Thymus (tissue), 11 donors: ENCODE data around the gene POLG2. TPM values are rescaled to one million over a fixed set of nuclear protein-coding genes. Genes with fewer than 3 reads are reported as not detected.

Experiments
- DNase-seq, 9 donors: peaks; one replicate each; pipeline ENCODE4 v3.0.0-alpha.2; 2013; ENCODE audit warnings: low spot score in 9 of 9, low read depth in 6 of 9, missing footprints in 1 of 9
- H3K27ac ChIP-seq, 2 donors: one replicate each; pipeline ENCODE4 v1.5.1; 2013; ENCODE audit warnings: control low read depth in 1 of 2, low read depth in 1 of 2, low read length in 1 of 2, mild to moderate bottlenecking in 1 of 2, moderate library complexity in 1 of 2
- H3K27me3 ChIP-seq, 2 donors: one replicate each; pipeline ENCODE4 v1.5.1; 2013; ENCODE audit warnings: low read length in 1 of 2; ENCODE audit not compliant: control insufficient read depth in 2 of 2, insufficient read depth in 1 of 2
- H3K36me3 ChIP-seq, 2 donors: one replicate each; pipeline ENCODE4 v1.5.1; 2013; ENCODE audit warnings: low read length in 1 of 2, mild to moderate bottlenecking in 1 of 2, moderate library complexity in 1 of 2; ENCODE audit not compliant: control insufficient read depth in 2 of 2, insufficient read depth in 2 of 2
- H3K4me1 ChIP-seq, 2 donors: one replicate each; pipeline ENCODE4 v1.5.1; 2013; ENCODE audit warnings: low read length in 2 of 2; ENCODE audit not compliant: control insufficient read depth in 2 of 2, insufficient read depth in 2 of 2
- H3K4me3 ChIP-seq, 2 donors: one replicate each; pipeline ENCODE4 v1.5.1; 2013; ENCODE audit warnings: low read length in 2 of 2, control low read depth in 1 of 2, mild to moderate bottlenecking in 1 of 2
- H3K9me3 ChIP-seq, 2 donors: one replicate each; pipeline ENCODE4 v1.5.1; 2013; ENCODE audit warnings: low read length in 1 of 2, mild to moderate bottlenecking in 1 of 2; ENCODE audit not compliant: control insufficient read depth in 2 of 2, insufficient read depth in 1 of 2
- WGBS: extraction: QIAGEN DNeasy Blood & Tissue Kit; methylation state at CpG from one replicate; pipeline ENCODE4 v1.1.7; 2013; 5-methylcytosine and 5-hydroxymethylcytosine counted together
- polyA plus RNA-seq: library from polyadenylated mRNA; stranded (reverse); fragments of 200-250 nt; gene quantifications from one replicate; pipeline ENCODE4 v1.2.3, GENCODE V29; 2013
- total RNA-seq: library from RNA; stranded (reverse); fragments of 120-200 nt; gene quantifications from one replicate; pipeline ENCODE4 v1.2.4, GENCODE V29; 2013
- donor health status: healthy.

Gene POLG2
- total and polyA plus RNA-seq, 2 donors, result 13.2 to 24.4 TPM

GRCh38 chr17:64533784-64534183, 36.9 kb upstream of the POLG2 start:
- no peak overlapping the region for H3K27ac ChIP-seq
- no peaks in the 10 kb centered on the region for H3K4me1 ChIP-seq
- no peak for DNase-seq
- peaks cover 75 to 98% of the 10 kb centered on the region in 2 donors for H3K36me3 ChIP-seq
- no peaks in the 10 kb centered on the region for H3K27me3 ChIP-seq
- no peaks in the 10 kb centered on the region for H3K9me3 ChIP-seq
- over 99% methylated on average over 2 of the region's 2 CpGs for WGBS
- H3K4me3 ChIP-seq, result no peak overlapping the region

GRCh38 chr17:64532409-64532808, 35.6 kb upstream of the POLG2 start:
- H3K4me3 ChIP-seq, result no peak overlapping the region
- DNase-seq, result no peak
- H3K4me1 ChIP-seq, result no peaks in the 10 kb centered on the region
- no peaks in the 10 kb centered on the region for H3K27me3 ChIP-seq
- H3K9me3 ChIP-seq, result no peaks in the 10 kb centered on the region
- H3K27ac ChIP-seq, result no peak overlapping the region
- H3K36me3 ChIP-seq, result peaks cover 73 to 99% of the 10 kb centered on the region in 2 donors
- 97% methylated on average over 5 of the region's 5 CpGs for WGBS

GRCh38 chr17:64531955-64532371, 35.1 kb upstream of the POLG2 start:
- DNase-seq, result no peak
- H3K27me3 ChIP-seq, result no peaks in the 10 kb centered on the region
- no peak overlapping the region for H3K27ac ChIP-seq
- WGBS, result 98% methylated on average over 5 of the region's 5 CpGs
- no peak overlapping the region for H3K4me3 ChIP-seq
- no peaks in the 10 kb centered on the region for H3K4me1 ChIP-seq
- no peaks in the 10 kb centered on the region for H3K9me3 ChIP-seq
- peaks cover 74 to 99% of the 10 kb centered on the region in 2 donors for H3K36me3 ChIP-seq

GRCh38 chr17:64529221-64529620, 32.4 kb upstream of the POLG2 start:
- 99% methylated on average over 5 of the region's 5 CpGs for WGBS
- no peak for DNase-seq
- H3K4me3 ChIP-seq, result no peak overlapping the region

GRCh38 chr17:64527914-64528313, 31.1 kb upstream of the POLG2 start:
- Histone ChIP-seq H3K4me1 (no peaks in the 10 kb centered on the region), H3K4me3 (no peak overlapping the region)
- 98% methylated on average over 2 of the region's 2 CpGs for WGBS

More at GRCh38 chr17:64529221-64529620, 32.4 kb upstream of the POLG2 start:
- H3K4me1 ChIP-seq, result no peaks in the 10 kb centered on the region
- no peaks in the 10 kb centered on the region for H3K27me3 ChIP-seq
- H3K27ac ChIP-seq, result no peak overlapping the region
- H3K36me3 ChIP-seq, result peaks cover 49 to 98% of the 10 kb centered on the region in 2 donors
- H3K9me3 ChIP-seq, result no peaks in the 10 kb centered on the region

GRCh38 chr17:64520359-64520758, 23.5 kb upstream of the POLG2 start:
- H3K36me3 ChIP-seq, result peaks cover 39 to 84% of the 10 kb centered on the region in 2 donors
- 96% methylated on average over 6 of the region's 6 CpGs for WGBS

More at GRCh38 chr17:64527914-64528313, 31.1 kb upstream of the POLG2 start:
- H3K27ac ChIP-seq, result no peak overlapping the region
- no peak for DNase-seq
- peaks cover 46 to 98% of the 10 kb centered on the region in 2 donors for H3K36me3 ChIP-seq
- no peaks in the 10 kb centered on the region for H3K9me3 ChIP-seq
- no peaks in the 10 kb centered on the region for H3K27me3 ChIP-seq

GRCh38 chr17:64519601-64520000, 22.7 kb upstream of the POLG2 start:
- Histone ChIP-seq H3K27me3 (no peaks in the 10 kb centered on the region), H3K27ac (no peak overlapping the region), H3K9me3 (no peaks in the 10 kb centered on the region), H3K36me3 (peaks cover 44 to 85% of the 10 kb centered on the region in 2 donors), H3K4me3 (no peak overlapping the region), H3K4me1 (no peaks in the 10 kb centered on the region)
- no peak for DNase-seq
- WGBS, result 98% methylated on average over 6 of the region's 6 CpGs

More at GRCh38 chr17:64520359-64520758, 23.5 kb upstream of the POLG2 start:
- Histone ChIP-seq H3K27ac (no peak overlapping the region), H3K27me3 (no peaks in the 10 kb centered on the region), H3K4me3 (no peak overlapping the region), H3K4me1 (no peaks in the 10 kb centered on the region), H3K9me3 (no peaks in the 10 kb centered on the region)
- no peak for DNase-seq

- WGBS, result 96% methylated on average over 1 of the region's 1 CpG
- H3K36me3 ChIP-seq, result peaks cover 37 to 90% of the 10 kb centered on the region in 2 donors
- no peaks in the 10 kb centered on the region for H3K4me1 ChIP-seq
- DNase-seq, result no peak
- no peak overlapping the region for H3K27ac ChIP-seq
- no peaks in the 10 kb centered on the region for H3K9me3 ChIP-seq
- H3K27me3 ChIP-seq, result no peaks in the 10 kb centered on the region
- H3K4me3 ChIP-seq, result no peak overlapping the region
These were observed 19.0 kb upstream of the POLG2 start for GRCh38 chr17:64515829-64516228.

GRCh38 chr17:64515419-64515818, 18.6 kb upstream of the POLG2 start:
- Histone ChIP-seq H3K4me3 (no peak overlapping the region), H3K27ac (no peak overlapping the region), H3K36me3 (peaks cover 37 to 90% of the 10 kb centered on the region in 2 donors), H3K27me3 (no peaks in the 10 kb centered on the region), H3K9me3 (no peaks in the 10 kb centered on the region), H3K4me1 (no peaks in the 10 kb centered on the region)
- 97% methylated on average over 2 of the region's 2 CpGs for WGBS
- DNase-seq, result no peak
